Gastroesophageal sphincter (tissue), 4 donors: ENCODE data around the gene TESMIN. TPM values are rescaled to one million over a fixed set of nuclear protein-coding genes. Genes with fewer than 3 reads are reported as not detected.

Experiments
- ATAC-seq: fragments of 150-250 bp; one replicate; pipeline ENCODE4 v1.9.1; 2016; ENCODE audit warnings: mild to moderate bottlenecking, moderate library complexity
- H3K27ac ChIP-seq, 4 donors: fragments of 200-600 bp; sonication (generic) in 3 of 4; 1 replicate in 3 of 4; 2 replicates in 1 of 4; pipeline ENCODE4 v1.5.1; 2016 to 2019
- H3K27me3 ChIP-seq: fragments of 200-600 bp; sonication (generic); one replicate; pipeline ENCODE4 v1.5.1; 2019
- H3K36me3 ChIP-seq, 2 donors: fragments of 200-600 bp; sonication (generic); one replicate each; pipeline ENCODE4 v1.5.1; 2019; ENCODE audit warnings: control low read depth in 1 of 2
- H3K4me1 ChIP-seq, 3 donors: fragments of 200-600 bp; sonication (generic); 1 replicate in 2 of 3; 2 replicates in 1 of 3; pipeline ENCODE4 v1.5.1; 2016 to 2019; ENCODE audit warnings: control low read depth in 2 of 3
- H3K4me3 ChIP-seq, 2 donors: fragments of 200-600 bp; sonication (generic); one replicate each; pipeline ENCODE4 v1.5.1; 2019; ENCODE audit warnings: mild to moderate bottlenecking in 1 of 2, moderate library complexity in 1 of 2
- H3K9me3 ChIP-seq, 3 donors: fragments of 200-600 bp; sonication (generic); one replicate each; pipeline ENCODE4 v1.5.1; 2017 to 2019; ENCODE audit warnings: control low read depth in 2 of 3
- EP300 ChIP-seq: sonication (generic); formaldehyde crosslinking; IDR thresholded peaks from one replicate; pipeline ENCODE4 v1.6.1; 2017; ENCODE audit warnings: antibody characterized with exemption, mild to moderate bottlenecking
- POLR2A ChIP-seq, 2 donors: fragments of 450-650 bp; IDR thresholded peaks; one replicate each; pipeline ENCODE4 v1.6.1; 2017; ENCODE audit warnings: antibody characterized with exemption in 2 of 2, mild to moderate bottlenecking in 2 of 2, moderate library complexity in 1 of 2
- POLR2AphosphoS5 ChIP-seq: sonication (generic); formaldehyde crosslinking; IDR thresholded peaks from one replicate; pipeline ENCODE4 v1.6.1; 2017; ENCODE audit warnings: antibody characterized with exemption
- WGBS, 2 donors: methylation state at CpG; one replicate each; pipeline ENCODE4 v1.1.5; 2018; ENCODE audit warnings: low coverage in 1 of 2; 5-methylcytosine and 5-hydroxymethylcytosine counted together
- total RNA-seq, 4 donors: library from RNA; depleted of rRNA; stranded (reverse); fragments of >200 nt; gene quantifications; one replicate each; pipeline ENCODE4 v1.1.0, GENCODE V29; 2016
- TF ChIP-seq, protein P1 (sequence below), 4 experiments: fragments of 200-600 bp in 2 of 4; fragments of 450-650 bp in 2 of 4; sonication (generic) in 1 of 4; IDR thresholded peaks; one replicate each; pipeline ENCODE4 v1.5.1; 2017 to 2019; ENCODE audit warnings: antibody characterized with exemption in 4 of 4, mild to moderate bottlenecking in 2 of 4, moderate library complexity in 2 of 4

TESMIN gene
- total RNA-seq, 4 donors from 2014 or later, result 0.12 to 0.54 (median 0.27) TPM; not detected in 1

DNA sequence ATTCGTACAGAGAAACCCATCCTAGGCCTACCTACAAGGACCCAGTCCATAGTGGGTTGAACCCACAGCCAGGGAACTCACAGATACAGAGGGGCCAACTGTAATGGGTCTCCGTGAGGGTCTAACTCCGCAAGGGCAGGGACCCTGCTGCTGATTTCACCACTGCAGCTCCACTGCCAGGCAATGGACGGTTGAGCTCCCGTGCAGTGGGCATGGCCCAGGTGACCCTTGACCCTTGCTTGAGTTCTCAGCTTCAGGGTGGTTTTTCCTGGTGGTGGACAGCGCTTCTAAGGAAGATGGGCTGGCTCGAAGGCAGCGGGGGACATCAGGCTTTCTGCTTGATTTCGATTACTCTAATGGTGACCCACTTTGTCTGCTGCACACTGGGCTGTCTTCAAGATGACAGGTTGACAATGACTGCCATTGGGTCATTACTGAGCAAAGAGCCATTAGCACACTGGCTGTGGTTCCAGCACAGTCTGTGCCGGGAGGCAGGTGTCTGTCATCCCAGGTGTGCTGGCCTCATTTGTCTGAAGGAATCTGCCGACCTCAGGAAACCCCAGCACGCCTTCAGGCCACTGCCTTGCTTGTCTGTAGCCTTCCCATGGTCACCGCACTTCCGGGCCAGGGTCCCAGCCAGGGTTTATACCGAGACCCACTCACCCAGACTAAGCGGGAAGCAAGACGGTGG lies 70.6 kb downstream of the TESMIN start:
- no peaks in the 10 kb centered on the region for H3K9me3 ChIP-seq
- 87 to 100% methylated on average over 1 to 9 of the region's 17 CpGs for WGBS, 2 donors
- no peak for ATAC-seq
- H3K4me1 ChIP-seq, result peaks cover 0 to 24% (median 19%) of the 10 kb centered on the region in 3 donors
- H3K36me3 ChIP-seq, result no peaks in the 10 kb centered on the region
- TF ChIP-seq, protein P1, sequence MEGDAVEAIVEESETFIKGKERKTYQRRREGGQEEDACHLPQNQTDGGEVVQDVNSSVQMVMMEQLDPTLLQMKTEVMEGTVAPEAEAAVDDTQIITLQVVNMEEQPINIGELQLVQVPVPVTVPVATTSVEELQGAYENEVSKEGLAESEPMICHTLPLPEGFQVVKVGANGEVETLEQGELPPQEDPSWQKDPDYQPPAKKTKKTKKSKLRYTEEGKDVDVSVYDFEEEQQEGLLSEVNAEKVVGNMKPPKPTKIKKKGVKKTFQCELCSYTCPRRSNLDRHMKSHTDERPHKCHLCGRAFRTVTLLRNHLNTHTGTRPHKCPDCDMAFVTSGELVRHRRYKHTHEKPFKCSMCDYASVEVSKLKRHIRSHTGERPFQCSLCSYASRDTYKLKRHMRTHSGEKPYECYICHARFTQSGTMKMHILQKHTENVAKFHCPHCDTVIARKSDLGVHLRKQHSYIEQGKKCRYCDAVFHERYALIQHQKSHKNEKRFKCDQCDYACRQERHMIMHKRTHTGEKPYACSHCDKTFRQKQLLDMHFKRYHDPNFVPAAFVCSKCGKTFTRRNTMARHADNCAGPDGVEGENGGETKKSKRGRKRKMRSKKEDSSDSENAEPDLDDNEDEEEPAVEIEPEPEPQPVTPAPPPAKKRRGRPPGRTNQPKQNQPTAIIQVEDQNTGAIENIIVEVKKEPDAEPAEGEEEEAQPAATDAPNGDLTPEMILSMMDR (IDR thresholded peaks at IDR 0.05), result no peak
- no peak for TF ChIP-seq POLR2AphosphoS5
- TF ChIP-seq POLR2A (IDR thresholded peaks at IDR 0.05), result no peak
- no peak for TF ChIP-seq EP300
- peaks cover 25% of the 10 kb centered on the region for H3K27me3 ChIP-seq
- no peak overlapping the region for H3K4me3 ChIP-seq
- H3K27ac ChIP-seq, result no peak overlapping the region

DNA sequence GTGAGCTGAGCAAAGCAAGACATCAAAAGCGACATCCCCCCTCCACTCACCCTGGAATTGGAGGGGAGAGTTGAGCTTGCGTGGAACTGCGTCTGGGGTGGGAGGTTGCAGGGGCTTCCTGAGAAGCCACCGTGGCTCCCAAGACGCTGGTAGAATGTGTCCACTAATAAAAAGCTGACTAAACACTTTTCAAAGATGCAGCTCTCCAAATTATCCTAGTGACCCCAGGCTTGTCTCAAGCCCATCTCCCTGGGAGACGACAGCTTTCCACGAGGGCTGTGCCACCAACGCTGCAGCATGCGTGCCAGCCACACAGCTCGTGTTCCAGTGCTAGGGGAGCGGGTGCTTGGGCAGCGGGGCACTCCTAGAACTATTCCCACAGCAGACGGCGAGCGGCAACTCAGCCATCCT lies 73.3 kb downstream of the TESMIN start:
- WGBS, 2 donors, result 60 to 77% methylated on average over 1 to 15 of the region's 15 CpGs
- Histone ChIP-seq H3K27me3 (peaks cover 10% of the 10 kb centered on the region), H3K4me1 (peaks cover 0 to 7% (median 5%) of the 10 kb centered on the region in 3 donors), H3K4me3 (no peak overlapping the region), H3K27ac (no peak overlapping the region), H3K36me3 (no peaks in the 10 kb centered on the region), H3K9me3 (peaks cover 0 to 10% (median 0%) of the 10 kb centered on the region in 3 donors)
- no peak for ATAC-seq
- TF ChIP-seq, protein P1 (IDR thresholded peaks at IDR 0.05), result no peak
- no peak for TF ChIP-seq EP300
- no peak for TF ChIP-seq POLR2AphosphoS5
- no peak for TF ChIP-seq POLR2A (IDR thresholded peaks at IDR 0.05)

DNA sequence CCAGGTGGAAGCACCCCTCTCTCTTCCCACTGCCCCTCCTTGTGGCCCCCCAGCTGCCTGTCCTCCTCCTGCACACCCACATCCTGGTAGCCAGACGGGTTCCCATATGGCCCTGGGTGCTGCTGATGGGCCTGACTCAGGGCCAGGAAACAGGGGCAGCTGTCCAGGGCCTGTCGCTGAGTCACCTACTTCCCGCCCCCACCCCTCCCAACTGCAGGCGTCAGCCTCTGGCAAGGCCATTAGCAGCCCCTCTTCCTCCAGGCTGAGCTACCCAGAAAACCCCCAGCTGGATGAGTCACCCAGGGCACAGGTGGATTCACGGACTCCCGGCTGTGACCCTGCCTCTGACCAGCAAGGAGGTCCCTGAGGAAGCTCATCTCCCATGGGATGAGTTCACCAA lies 73.9 kb downstream of the TESMIN start:
- Histone ChIP-seq H3K27me3 (peaks cover 16% of the 10 kb centered on the region), H3K4me1 (peaks cover 0 to 7% (median 5%) of the 10 kb centered on the region in 3 donors), H3K4me3 (no peak overlapping the region), H3K9me3 (peaks cover 0 to 10% (median 0%) of the 10 kb centered on the region in 3 donors), H3K36me3 (no peaks in the 10 kb centered on the region), H3K27ac (no peak overlapping the region)
- TF ChIP-seq, protein P1 (IDR thresholded peaks at IDR 0.05), result no peak
- peak; percentile 8 for TF ChIP-seq POLR2AphosphoS5
- peak; percentile 39 for ATAC-seq
- 0% methylated on average over 1 of the region's 6 CpGs; no CpG with 5 or more reads in 1 of the 2 donors for WGBS, 2 donors

DNA sequence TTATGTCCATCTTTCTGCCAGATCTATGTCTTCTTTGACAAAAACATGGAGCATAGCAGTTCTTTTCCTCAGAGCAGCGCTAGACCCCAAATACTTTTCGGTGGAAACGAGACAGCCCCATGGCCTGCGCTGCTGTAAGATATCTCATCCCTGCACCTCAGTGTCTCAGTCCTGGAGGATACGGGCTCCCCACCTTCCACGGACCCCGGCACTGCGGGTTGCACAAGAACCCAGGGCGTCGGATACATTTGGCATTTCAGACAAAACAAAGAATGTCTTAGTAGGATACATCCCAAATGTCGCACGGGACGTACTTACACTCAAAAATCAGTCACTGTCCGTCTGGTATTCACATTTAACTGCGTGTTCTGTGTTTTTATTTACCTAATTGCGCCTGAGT lies 76.9 kb downstream of the TESMIN start:
- peaks cover 0 to 14% (median 0%) of the 10 kb centered on the region in 3 donors for H3K9me3 ChIP-seq
- H3K27me3 ChIP-seq, result peaks cover 32% of the 10 kb centered on the region
- no peak overlapping the region for H3K4me3 ChIP-seq
- WGBS, 2 donors, result 93 to 94% methylated on average over 9 to 12 of the region's 16 CpGs
- TF ChIP-seq EP300, result no peak
- H3K4me1 ChIP-seq, result peaks cover 0 to 7% (median 5%) of the 10 kb centered on the region in 3 donors
- no peak for ATAC-seq
- no peaks in the 10 kb centered on the region for H3K36me3 ChIP-seq
- no peak overlapping the region for H3K27ac ChIP-seq

DNA sequence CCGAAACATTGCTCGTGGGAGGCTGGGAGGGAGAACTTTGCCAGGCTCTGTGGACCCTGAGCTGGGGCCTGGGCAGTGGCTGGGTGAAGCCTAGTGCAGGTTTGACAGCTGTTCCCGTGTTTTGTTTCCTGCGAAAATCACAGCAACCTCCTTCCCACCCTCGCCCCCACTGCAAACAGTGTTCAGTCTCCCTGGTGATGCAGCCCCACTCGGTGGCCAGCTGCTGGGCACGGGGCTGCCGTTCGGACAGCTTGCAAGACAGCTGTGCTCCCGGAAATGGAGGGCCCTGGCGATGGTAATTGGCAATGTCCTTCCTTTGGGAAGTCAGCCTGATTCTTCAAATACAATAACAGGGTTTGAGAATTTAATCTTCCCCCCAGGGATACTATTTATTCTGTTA lies 77.3 kb downstream of the TESMIN start:
- no peak for ATAC-seq
- 64% methylated on average over 6 of the region's 11 CpGs; no CpG with 5 or more reads in 1 of the 2 donors for WGBS, 2 donors
- no peaks in the 10 kb centered on the region for H3K36me3 ChIP-seq
- TF ChIP-seq POLR2AphosphoS5 (no peak), EP300 (no peak), POLR2A (IDR thresholded peaks at IDR 0.05) (no peak)
- TF ChIP-seq, protein P1 (IDR thresholded peaks at IDR 0.05), result no peak
- no peak overlapping the region for H3K27ac ChIP-seq
- peaks cover 0 to 7% (median 5%) of the 10 kb centered on the region in 3 donors for H3K4me1 ChIP-seq
- H3K4me3 ChIP-seq, result no peak overlapping the region
- peaks cover 0 to 14% (median 0%) of the 10 kb centered on the region in 3 donors for H3K9me3 ChIP-seq
- H3K27me3 ChIP-seq, result peaks cover 33% of the 10 kb centered on the region
